ENCODE measurements around the gene EEPD1. TPM values are rescaled to one million over a fixed set of nuclear protein-coding genes. Genes with fewer than 3 reads are reported as not detected.

EEPD1 gene
- total RNA-seq, 4 donors from 2014 or later = 1.8 to 18.4 (median 11.2) TPM

DNA sequence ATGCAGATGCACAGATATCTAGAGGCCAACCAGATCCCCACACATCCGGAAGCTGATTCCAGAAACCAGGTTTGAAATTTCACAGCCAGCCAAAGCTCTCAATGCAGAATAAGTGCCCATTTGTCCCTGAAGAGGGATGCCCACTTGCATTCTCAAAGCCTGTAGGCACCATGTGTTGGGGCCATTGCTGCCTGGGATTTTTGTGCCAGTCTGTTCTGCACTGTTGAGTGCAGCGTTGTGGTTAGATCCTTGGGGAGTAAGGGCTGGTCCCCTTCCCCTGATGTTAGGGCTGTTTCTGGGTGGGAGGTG, 62.4 kb downstream of the EEPD1 start:
- TF ChIP-seq POLR2A (IDR thresholded peaks at IDR 0.05) = no peak
- TF ChIP-seq, protein P1, sequence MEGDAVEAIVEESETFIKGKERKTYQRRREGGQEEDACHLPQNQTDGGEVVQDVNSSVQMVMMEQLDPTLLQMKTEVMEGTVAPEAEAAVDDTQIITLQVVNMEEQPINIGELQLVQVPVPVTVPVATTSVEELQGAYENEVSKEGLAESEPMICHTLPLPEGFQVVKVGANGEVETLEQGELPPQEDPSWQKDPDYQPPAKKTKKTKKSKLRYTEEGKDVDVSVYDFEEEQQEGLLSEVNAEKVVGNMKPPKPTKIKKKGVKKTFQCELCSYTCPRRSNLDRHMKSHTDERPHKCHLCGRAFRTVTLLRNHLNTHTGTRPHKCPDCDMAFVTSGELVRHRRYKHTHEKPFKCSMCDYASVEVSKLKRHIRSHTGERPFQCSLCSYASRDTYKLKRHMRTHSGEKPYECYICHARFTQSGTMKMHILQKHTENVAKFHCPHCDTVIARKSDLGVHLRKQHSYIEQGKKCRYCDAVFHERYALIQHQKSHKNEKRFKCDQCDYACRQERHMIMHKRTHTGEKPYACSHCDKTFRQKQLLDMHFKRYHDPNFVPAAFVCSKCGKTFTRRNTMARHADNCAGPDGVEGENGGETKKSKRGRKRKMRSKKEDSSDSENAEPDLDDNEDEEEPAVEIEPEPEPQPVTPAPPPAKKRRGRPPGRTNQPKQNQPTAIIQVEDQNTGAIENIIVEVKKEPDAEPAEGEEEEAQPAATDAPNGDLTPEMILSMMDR (IDR thresholded peaks at IDR 0.05) = no peak

DNA sequence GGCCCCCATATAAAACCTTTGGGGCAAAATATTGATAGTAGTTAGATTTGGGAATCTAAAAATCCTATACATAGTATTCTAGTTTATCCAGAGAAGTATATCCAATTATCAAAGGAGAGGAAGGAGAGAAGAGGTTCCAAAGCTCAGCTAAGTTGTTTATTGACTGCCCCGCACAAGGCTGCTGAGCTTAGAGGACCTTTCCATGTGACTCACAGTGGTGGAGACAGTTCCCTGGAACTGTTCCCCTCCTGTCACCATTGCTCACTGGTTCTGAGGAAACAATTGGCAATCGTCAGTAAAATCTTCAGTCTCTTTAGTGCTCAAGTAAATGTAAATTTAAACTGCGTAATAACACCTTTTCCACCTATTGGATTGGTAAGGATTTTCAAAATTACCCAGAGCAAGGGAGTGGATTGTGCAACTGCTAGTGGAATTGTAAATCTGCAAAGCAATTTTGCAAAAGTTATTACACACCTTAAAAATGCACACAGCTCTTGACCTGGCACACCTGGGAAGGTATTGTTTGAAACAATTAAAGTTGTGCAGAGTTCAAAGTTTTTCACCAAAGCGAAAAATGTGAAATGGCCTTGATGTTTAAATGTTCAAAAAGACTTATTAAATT, 63.1 kb downstream of the EEPD1 start:
- Histone ChIP-seq H3K4me3 (no peak overlapping the region), H3K9me3 (no peaks in the 10 kb centered on the region), H3K4me1 (no peaks in the 10 kb centered on the region), H3K36me3 (no peaks in the 10 kb centered on the region), H3K27ac (no peak overlapping the region), H3K27me3 (no peaks in the 10 kb centered on the region)
- TF ChIP-seq, protein P1 (IDR thresholded peaks at IDR 0.05) = no peak
- TF ChIP-seq POLR2A (IDR thresholded peaks at IDR 0.05) = no peak
- no peak for DNase-seq
- intact Hi-C loops (cut with DNase I; ENCODE audit: low total_unique reads) = no loop called here

More for the DNA sequence above, 62.4 kb downstream of the EEPD1 start:
- Histone ChIP-seq H3K4me1 (no peaks in the 10 kb centered on the region), H3K27ac (no peak overlapping the region), H3K4me3 (no peak overlapping the region), H3K27me3 (no peaks in the 10 kb centered on the region), H3K9me3 (no peaks in the 10 kb centered on the region), H3K36me3 (no peaks in the 10 kb centered on the region)
- intact Hi-C loops (cut with DNase I; ENCODE audit: low total_unique reads) = no loop called here
- no peak for DNase-seq

DNA sequence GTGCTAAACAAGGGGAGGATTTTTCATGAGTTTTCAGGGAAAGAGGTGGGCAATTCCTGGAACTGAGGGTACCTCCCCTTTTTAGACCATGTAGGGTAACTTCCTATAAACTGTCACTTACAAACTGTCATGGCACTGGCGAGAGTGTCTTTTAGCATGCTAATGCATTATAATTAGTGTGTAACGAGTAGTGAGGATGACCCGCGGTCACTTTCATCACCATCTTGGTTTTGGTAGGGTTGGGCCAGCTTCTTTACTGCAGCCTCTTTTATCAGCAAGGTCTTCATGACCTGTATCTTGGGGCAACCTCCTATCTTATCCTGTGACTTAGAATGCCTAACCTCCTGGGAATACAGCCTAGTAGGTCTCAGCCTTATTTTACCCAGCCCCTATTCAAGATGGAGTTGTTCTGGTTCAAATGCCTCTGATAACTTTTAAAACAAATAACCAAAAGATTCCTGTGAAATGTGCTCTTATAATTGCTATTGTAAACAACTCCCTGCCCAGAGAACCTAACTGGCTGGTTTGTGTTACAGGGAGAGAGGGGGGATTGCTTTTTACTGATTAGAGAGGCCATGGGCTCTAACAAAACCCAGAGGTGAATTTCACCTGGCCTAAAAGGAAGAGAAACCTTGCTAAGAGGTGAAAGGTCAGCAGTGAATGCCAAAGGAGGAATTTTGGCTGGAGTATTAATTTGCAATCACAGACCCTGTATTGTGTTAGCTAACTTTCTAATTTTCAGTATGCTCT, 64.3 kb downstream of the EEPD1 start:
- H3K27me3 ChIP-seq = no peaks in the 10 kb centered on the region
- H3K9me3 ChIP-seq = no peaks in the 10 kb centered on the region
- H3K4me3 ChIP-seq = no peak overlapping the region
- no peaks in the 10 kb centered on the region for H3K4me1 ChIP-seq
- intact Hi-C loops (cut with DNase I; ENCODE audit: low total_unique reads) = no loop called here
- DNase-seq = no peak
- no peak for TF ChIP-seq POLR2A (IDR thresholded peaks at IDR 0.05)
- TF ChIP-seq, protein P1 (IDR thresholded peaks at IDR 0.05) = no peak
- no peak overlapping the region for H3K27ac ChIP-seq
- H3K36me3 ChIP-seq = no peaks in the 10 kb centered on the region

DNA sequence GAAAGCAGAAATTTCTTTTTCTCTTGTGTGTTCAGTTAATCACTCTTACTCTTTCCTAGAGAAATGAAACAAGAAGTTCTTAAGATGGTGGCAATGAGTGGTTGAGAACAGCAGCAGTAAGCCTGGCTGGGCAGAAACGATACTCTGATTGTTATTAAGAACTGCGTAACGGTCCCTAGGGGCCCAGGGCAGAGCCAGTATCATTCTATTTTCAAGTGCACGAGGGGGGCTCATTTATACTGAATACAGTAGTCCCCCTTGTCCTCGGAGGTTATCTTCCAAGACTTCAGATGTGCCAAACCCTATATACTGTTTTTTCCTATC, 64.9 kb downstream of the EEPD1 start:
- no peaks in the 10 kb centered on the region for H3K27me3 ChIP-seq
- no peak overlapping the region for H3K27ac ChIP-seq
- no peaks in the 10 kb centered on the region for H3K36me3 ChIP-seq
- DNase-seq = no peak
- H3K4me1 ChIP-seq = no peaks in the 10 kb centered on the region
- H3K9me3 ChIP-seq = no peaks in the 10 kb centered on the region
- intact Hi-C loops (cut with DNase I; ENCODE audit: low total_unique reads) = no loop called here
- H3K4me3 ChIP-seq = no peak overlapping the region
- TF ChIP-seq POLR2A (IDR thresholded peaks at IDR 0.05) = no peak
- TF ChIP-seq, protein P1 (IDR thresholded peaks at IDR 0.05) = no peak

DNA sequence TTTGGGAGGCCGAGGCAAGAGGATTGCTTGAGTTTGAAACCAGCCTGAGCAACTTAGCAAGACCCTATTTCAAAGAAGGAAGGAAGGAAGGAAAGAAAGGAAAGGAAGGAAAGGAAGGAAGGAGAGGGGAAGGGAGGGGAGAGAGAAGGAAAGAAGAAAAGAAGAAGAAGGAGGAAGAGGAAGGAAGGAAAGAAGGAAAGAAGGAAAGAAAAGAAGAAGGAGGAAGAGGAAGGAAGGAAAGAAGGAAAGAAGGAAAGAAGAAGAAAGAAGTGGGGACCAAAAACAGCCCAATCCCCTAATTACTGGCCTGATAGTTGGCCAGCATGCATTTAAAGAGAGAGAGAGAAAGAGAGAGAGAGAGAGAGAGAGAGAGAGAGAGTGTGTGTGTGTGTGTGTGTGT, 66.4 kb downstream of the EEPD1 start:
- Histone ChIP-seq H3K36me3 (no peaks in the 10 kb centered on the region), H3K4me3 (no peak overlapping the region), H3K27ac (no peak overlapping the region), H3K4me1 (no peaks in the 10 kb centered on the region), H3K27me3 (no peaks in the 10 kb centered on the region), H3K9me3 (no peaks in the 10 kb centered on the region)
- DNase-seq = no peak
- TF ChIP-seq, protein P1 (IDR thresholded peaks at IDR 0.05) = no peak
- no peak for TF ChIP-seq POLR2A (IDR thresholded peaks at IDR 0.05)
- intact Hi-C loops (cut with DNase I; ENCODE audit: low total_unique reads) = no loop called here

Measured in uterus (tissue), 4 donors.